ENCODE measurements around the gene HECW1.
"Not testable (repeated sequence)": the region's sequence is repeated elsewhere in the genome, so short reads cannot be mapped to it uniquely, and the experiment has no call there.

The HECW1 gene

DNA sequence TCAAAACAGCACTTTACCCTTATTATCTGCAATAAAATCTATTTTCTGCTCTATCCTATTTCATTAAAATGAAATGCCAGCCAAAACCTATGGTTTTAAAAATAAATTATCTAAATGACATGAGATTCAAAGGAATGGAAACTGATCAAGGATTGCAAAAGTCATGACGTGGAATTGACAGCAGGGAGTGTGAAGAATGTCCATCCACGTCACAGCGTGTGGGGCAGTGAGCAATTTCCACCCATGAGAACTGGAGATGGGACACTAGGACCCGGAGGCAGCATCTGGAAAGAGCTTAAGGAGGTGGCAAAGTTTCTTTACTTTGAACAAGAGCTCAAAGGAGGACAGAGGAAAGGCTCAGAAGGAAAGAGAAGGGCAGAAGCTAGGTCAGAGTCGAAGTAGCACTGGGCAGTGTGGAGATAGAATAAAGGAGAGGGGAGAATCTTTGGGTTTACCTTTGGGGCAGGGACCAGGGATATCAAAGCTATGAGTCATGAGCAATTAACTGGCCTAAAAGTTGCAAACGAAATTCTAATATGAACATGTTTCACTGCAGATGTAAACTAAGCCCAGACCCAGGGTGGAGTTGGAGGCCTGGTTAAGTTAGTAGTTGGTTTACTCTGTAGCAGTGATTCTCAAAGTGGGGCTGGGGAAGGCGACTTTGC lies 445.5 kb downstream of the HECW1 start:
- no peak for DNase-seq

DNA sequence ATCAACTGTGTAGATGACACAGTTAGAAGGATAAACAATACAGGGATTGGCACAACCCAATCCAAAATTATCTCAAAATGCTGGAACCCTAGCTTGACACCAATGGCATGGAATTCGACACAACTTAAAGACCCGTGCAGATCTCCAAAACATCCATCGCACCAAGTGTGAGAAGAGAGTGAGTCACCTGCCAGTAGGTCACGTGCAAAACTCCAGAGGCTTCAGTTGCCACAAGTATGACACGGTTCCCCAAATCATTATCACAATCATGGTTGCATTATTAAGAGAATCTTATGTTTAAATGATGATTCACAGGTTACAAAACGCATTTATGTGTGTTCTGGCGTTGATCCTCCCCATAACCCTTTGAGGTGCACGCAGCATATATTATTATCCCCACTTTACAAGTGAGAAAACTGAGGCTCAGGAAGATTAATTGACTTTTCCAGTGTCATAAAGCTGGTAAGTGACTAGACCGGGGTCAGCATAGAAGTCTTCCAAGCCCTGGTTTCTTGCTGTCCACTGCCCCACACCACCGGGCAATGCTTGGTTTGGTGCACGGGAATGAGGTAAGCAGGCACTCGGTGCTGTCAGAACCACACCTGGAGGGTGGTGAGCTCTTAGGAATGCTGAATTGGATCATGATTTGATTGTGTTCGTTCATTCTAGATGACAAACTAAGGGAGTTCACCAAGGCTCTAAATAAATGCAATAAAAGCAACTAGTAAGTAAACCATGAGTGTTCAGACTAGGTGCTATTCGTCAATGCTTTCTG lies 446.9 kb downstream of the HECW1 start:
- no peak for DNase-seq

DNA sequence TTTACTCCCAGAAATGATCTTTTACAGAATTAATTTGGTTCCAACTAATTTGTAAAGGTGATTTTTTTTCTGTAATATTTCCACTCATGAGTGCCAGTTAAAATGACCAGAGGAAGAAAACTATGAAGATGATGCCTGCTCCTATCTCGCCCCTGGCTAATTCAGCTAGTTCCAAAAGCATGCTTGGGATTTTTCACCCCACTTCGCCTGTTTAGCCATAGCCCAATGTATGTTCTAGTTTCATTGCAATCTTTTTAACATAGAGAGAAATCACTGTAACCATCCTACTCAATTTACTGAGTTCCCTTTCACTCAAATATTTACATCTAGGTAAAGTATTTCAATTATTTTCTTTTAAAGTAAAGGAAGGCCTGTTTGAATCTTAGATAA lies 447.5 kb downstream of the HECW1 start:
- no peak for DNase-seq

GRCh38 chr7:43560742-43561330 lies 448.4 kb downstream of the HECW1 start:
- no peak for DNase-seq

GRCh38 chr7:43562383-43562782 lies 449.9 kb downstream of the HECW1 start:
- DNase-seq, result no peak

- no peak for DNase-seq
These were observed 453.3 kb downstream of the HECW1 start for GRCh38 chr7:43565786-43566185.

GRCh38 chr7:43568529-43568928 lies 456.1 kb downstream of the HECW1 start:
- no peak for DNase-seq

GRCh38 chr7:43569424-43569823 lies 457.0 kb downstream of the HECW1 start:
- no peak for DNase-seq

- DNase-seq, result no peak
These were observed 458.4 kb downstream of the HECW1 start for GRCh38 chr7:43570688-43571365.

DNA sequence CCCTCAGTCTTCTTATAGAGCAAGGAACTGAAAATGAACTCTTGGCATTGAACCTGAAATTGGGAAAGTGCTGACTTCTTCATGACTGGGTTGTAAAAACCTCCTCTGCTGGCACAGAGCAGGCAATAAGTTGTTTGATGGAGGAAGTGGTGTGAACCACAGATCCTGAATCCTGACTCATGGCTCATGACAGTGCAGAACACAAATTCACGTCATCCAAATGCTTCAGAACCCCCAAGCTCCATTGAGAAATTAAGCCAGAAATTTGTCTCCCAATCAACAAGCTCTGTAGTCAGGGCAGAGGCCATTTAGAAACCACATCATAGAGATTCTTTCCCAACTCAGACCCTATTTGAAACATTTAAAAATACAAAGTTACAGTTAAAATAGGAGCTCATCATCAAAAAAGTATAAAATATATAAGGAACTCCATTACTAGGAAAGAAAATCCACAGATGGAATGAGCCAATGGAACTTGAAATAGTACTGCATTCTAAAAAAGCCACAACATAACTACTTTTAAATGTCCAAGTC lies 460.1 kb downstream of the HECW1 start:
- peak; percentile 36 for DNase-seq

DNA sequence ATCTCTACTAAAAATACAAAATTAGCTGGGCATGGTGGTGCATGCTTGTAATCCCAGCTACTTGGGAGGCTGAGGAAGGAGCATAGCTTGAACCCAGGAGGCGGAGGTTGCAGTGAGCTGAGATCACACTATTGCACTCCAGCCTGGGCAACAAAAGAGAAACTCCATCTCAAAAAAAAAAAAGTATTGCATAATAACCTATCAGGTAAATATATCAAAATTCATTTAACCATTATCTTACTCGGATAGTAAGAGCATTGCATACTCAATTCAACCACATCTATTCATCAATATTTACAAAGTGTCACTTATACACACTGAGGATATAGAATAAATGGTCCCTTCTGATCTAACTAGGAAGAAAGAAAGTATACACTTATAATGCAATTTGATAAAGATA lies 461.4 kb downstream of the HECW1 start:
- not testable (repeated sequence) for DNase-seq

- no peak for DNase-seq
These were observed 463.1 kb downstream of the HECW1 start for GRCh38 chr7:43575506-43575905.

- no peak for DNase-seq
These were observed 463.8 kb downstream of the HECW1 start for GRCh38 chr7:43576241-43576640.

- DNase-seq, result no peak
These were observed 465.1 kb downstream of the HECW1 start for GRCh38 chr7:43577485-43577951.

DNA sequence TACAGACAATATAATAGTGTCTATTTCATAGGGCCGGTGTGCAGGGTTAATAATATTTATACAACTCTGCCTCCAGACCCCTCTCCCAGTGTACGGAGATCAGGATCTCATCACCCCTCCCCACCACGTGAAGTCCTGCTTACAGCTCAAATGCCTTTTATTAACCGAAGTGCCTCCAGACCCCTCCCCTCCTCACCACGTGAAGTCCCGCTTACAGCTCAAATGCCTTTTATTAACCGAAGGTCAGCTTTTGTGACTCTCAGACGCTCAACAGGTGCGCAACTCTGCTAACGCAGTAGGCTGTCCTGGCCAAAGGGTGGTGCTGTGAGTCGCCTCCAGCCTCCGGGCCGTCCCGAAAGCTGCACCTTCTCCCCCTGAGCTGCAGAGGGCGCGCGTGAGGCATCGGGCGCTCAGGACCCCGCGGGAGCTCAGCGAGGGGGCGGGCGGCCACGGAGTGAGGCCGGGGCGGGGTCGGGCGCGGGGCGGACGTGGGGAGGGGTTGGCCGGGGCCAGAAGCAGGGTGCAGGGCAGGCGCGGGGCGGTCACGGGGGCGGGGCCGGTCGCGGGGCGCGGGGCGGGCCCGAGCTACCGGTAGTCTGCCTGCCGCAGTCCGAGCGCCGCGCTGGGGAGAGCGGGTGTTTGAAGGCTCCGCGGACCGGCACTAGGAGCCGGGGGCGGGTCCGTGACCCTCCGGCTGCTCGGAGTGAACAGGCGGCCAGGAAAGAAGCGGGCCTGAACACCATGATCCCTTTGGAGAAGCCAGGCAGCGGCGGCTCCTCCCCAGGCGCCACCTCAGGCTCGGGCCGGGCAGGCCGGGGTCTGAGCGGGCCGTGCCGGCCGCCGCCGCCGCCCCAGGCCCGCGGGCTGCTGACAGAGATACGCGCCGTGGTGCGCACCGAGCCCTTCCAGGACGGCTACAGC lies 470.3 kb downstream of the HECW1 start, which contains the start of gene STK17A:
STK17A (plus strand) TSS at position 606 of the 921 bp plus-strand sequence; CDS start at position 742, 136 bp downstream.
- DNase-seq, result peak; percentile 80

DNA sequence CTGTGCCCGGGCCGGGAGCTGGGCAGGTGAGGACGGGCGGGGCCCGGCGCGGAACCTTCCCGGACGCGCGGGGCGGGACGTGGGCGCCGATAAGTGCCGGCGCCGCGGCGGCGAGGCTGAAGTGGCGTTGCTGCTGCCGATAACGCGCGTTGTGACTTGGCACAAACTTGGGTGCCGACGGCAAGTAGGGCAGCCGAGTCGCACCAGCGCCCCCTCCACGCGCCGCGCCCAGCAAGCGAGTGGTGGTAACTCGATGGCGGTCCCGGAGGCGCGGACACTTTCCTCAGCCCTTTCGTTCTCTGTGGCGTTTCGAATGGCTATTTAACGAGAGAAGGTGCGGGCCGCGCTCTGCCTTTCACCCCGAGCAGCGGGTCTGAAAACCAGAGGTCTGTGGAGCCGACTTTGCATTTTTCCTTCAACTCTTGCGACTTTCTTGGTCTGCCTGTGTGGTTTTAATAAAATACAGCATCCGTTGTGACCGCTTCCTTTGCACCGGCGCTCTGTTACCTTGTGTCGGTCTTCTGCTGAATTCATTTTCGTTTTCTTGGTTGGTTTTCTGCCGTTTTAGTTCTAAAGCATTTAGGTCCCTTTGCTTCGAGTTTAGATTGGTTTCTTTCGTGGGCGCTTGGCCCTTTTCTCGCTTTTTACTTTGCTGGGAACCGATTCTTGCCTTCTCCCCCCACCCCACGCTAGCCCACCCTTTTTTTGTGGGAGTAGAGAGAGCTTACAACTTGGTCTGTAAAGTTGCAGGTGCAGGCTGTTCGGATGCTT lies 471.2 kb downstream of the HECW1 start:
- DNase-seq, result peak; percentile 63

- no peak for DNase-seq
These were observed 471.7 kb downstream of the HECW1 start for GRCh38 chr7:43584195-43584586.

GRCh38 chr7:43584733-43585132 lies 472.3 kb downstream of the HECW1 start:
- DNase-seq, result not testable (repeated sequence)

DNA sequence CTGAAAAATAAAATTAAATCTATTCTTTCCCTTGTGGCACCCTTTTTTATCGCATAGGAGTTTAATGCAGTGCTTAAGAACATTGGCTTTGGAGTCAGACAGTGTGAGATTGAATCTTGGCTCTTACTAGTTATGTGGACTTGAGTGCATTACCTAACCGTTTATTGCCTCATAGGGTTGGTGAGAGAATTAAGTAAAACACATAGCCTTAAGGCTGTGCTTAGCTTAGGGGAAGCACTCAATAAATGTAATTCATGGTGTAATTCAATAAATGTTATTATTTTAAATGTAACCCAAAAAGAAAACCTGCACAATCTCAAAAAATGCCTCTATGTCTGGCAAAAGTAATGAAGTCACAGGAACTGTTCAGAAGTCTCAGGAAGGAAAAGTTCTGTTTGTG lies 473.1 kb downstream of the HECW1 start:
- DNase-seq, result no peak

DNA sequence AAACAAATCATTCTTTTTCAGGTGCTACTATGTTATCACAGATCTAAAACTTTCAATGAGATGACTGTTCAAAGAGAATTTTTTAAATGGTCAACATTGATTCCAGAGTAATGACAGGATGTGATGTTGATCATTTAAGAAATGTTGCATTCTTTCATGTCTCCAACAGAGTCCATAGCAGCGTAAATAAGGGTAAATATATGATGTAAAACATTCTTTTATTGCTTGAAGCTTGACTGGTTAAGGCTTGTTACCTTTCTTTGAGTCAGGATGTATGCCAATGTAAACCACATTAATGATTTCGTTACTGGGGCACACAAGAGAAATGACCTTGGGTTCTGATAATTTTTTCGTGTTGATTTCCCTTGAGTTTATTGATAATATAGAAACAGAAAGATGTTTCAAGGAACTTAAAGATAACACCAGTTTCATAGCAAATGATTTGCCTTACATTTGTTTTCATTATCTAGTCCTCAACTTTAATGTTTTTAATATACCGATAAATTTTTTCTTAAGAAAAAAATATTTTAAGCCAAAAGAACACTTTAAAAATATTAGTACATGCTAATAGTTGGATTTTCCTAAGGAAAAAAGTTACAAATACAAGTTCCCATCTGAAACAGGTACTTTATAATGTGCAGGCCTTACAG lies 473.9 kb downstream of the HECW1 start:
- DNase-seq, result no peak

Data from KG1 (cell line).